Anterior cingulate cortex (tissue), 58 donors: ENCODE data around the gene INSIG2.
A peak's percentile ranks its signal among the peaks of the same experiment; 100 is the strongest.

Source experiments
- DNase-seq, 58 donors: peaks; one replicate each; lab custom pipeline; 2025; lab: John Stamatoyannopoulos, UW

Gene INSIG2

GRCh38 chr2:118095610-118096009 lies 7.3 kb downstream of the INSIG2 start:
- no peak for DNase-seq

- DNase-seq, result no peak
These were observed 9.4 kb downstream of the INSIG2 start for GRCh38 chr2:118097657-118098056.

- DNase-seq, result no peak
These were observed 10.2 kb downstream of the INSIG2 start for GRCh38 chr2:118098307-118099030.

- DNase-seq, result no peak
These were observed 14.3 kb downstream of the INSIG2 start for GRCh38 chr2:118102433-118103082.

- peak in 2 of 58 donors; percentile 3 for DNase-seq
These were observed 16.0 kb downstream of the INSIG2 start for GRCh38 chr2:118103951-118104940.

- no peak for DNase-seq
These were observed 17.2 kb downstream of the INSIG2 start for GRCh38 chr2:118105497-118105896.

- no peak for DNase-seq
These were observed 18.7 kb downstream of the INSIG2 start for GRCh38 chr2:118106926-118107325.

- DNase-seq, result no peak
These were observed 22.0 kb downstream of the INSIG2 start for GRCh38 chr2:118110310-118110709.

- no peak for DNase-seq
These were observed 22.7 kb downstream of the INSIG2 start for GRCh38 chr2:118110991-118111390.

GRCh38 chr2:118112771-118113334 lies 24.6 kb downstream of the INSIG2 start:
- no peak for DNase-seq

- DNase-seq, result no peak
These were observed 26.6 kb downstream of the INSIG2 start for GRCh38 chr2:118114863-118115262.

- no peak for DNase-seq
These were observed 27.5 kb downstream of the INSIG2 start for GRCh38 chr2:118115761-118116160.

- no peak for DNase-seq
These were observed 30.2 kb downstream of the INSIG2 start for GRCh38 chr2:118118479-118118878.

- DNase-seq, result no peak
These were observed 31.0 kb downstream of the INSIG2 start for GRCh38 chr2:118119158-118119727.

GRCh38 chr2:118119761-118120400 lies 31.6 kb downstream of the INSIG2 start:
- no peak for DNase-seq

GRCh38 chr2:118120401-118120780 lies 32.1 kb downstream of the INSIG2 start:
- no peak for DNase-seq

GRCh38 chr2:118121101-118121500 lies 32.8 kb downstream of the INSIG2 start:
- no peak for DNase-seq

- DNase-seq, result no peak
These were observed 33.8 kb downstream of the INSIG2 start for GRCh38 chr2:118121986-118122524.

GRCh38 chr2:118122594-118123281 lies 34.5 kb downstream of the INSIG2 start:
- no peak for DNase-seq
